Stimulated activated CD4-positive, alpha-beta T cell treated with anti-CD3 and anti-CD28 coated beads, Interleukin-4, amount 100 ng/mL, for 4 hours (primary cell): ENCODE results near the gene PROM2.

Experiments used
- DNase-seq, 2 experiments: peaks; one replicate each; pipeline ENCODE4 v3.0.0-alpha.2; 2020

The PROM2 gene

DNA sequence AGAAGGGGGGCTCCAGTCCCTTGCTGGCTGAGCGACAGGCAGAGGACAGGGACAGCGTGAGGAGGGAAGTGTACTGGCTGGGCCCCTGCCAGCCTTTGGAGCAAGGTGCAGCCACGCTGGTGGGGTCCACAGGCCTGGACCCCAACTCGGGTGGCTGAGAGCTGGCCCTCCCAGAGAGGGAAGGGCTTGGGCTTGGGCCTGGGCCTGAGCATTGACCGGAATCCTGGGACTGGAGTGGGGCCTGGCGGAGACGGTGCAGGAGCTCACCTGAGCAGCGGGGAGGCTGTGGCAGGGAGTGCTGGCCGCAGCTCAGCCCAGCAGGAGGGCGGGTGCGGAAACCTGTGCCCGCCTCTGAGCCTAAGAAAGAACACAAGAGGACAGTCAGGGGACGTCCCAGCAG, 50.8 kb downstream of the PROM2 start:
- DNase-seq, result no peak

DNA sequence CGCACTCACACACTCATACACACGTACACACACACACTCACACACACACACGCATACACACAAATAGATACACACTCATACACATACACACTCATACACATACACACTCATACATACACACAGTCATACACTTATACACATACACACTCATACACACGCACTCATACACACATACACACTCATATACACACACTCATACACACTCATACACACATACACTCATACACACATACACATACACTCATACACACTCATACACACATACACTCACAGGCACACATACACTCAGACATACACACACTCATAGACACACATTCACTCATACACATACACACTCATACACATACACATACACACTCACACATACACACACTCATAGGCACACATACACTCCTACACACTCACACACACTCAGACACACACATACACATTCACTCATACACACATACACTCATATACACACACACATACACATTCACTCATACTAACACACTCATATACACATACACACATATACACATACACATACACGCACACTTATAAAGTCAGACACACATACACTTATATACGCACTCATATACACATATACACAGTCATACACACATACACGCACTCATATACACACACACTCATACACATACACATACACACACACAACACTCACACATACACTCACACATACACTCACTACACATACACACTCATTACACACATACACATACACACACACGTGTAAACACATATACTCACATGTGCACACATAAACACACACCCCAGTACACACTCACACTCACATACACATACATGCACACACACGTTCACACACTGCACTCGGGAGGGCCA, 51.6 kb downstream of the PROM2 start:
- DNase-seq, result no peak

DNA sequence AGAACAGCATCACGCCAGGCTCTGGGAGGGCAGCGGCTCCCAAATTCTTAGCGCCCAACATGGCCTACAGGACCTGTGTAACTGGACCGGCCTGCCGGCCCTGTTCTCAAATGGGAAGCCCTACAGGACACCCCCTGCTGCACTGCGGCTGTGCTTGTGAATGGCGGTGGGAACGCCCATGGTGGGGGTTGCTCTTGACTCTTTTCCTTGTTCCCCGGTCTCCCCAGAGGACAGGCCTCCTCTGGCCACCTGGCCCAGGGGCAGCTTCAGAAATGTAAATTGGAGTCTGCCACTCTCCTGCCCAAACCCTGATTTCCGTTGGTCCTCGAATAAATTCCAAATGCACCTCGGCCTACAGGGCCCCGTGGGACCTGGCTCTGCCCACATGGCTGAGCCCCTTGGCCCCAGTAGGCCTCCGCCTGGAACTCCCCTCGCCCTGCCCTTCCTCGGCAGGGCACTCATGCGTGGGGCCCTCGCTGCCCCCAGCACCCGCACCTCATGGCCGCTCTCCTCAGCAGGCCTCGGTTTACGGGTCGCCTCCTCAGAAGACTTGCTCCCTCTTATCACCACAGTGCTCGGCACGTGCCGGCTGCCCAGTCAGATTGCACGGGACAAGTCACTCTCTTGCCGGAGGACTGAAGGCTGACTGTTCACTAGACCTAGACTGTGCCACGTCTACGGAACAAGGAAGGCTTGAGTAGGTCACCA, 52.3 kb downstream of the PROM2 start:
- no peak for DNase-seq

DNA sequence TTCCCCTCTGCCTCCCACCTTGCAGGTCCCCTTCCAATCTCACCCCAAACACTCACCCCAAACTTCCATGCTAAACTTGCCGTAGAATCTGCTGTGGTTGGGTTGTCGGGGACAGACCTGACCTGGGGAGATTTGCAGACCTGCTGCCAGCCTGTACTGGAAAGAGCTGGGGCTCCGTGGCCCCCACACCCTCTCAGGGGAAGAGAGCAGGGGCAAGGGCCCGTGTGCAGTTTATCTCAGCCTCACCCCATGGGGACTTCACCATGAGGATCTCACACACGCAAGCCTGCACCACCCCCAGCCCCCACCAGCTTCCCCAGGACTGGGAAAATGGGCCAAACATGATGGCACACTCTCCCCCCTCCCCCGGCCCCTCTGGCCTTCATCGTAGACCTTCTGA, 53.6 kb downstream of the PROM2 start:
- no peak for DNase-seq

DNA sequence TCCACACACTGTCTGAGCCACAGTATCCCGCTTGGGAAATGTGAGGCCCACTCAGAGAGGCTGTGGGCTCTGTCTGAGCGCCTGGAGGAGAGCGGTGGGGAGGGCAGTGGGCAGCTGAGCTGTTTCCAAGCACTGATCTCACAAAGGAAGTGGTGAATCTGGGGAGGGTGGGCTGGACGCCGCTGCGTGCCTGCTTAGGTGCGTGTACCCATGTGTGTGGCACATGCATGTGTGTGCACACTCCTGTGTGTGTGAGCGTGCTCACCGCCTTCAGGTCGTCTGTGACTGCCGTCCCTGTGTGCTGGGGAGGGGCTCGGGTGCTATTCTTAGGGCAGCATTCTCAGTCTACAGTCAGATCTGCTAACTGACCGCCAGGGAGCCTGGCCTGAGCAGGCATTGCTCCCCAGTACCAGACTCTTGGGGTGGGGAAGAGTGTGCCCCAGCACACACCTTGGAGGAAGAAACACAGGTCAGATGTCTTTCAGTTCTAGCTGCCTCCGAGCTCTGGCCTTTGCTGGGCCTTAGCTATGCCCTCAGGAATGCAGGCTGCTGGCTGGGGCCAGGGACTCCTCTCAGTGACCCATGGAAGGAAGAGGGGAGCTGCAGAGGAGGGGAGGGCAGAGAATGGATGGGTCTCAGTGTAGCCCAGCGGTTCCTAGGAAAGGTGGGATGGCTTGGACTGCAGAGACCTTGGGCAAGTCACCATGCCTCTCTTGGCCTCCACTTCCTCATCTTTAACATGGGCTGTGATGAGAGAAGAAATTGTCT, 54.3 kb downstream of the PROM2 start:
- no peak for DNase-seq

DNA sequence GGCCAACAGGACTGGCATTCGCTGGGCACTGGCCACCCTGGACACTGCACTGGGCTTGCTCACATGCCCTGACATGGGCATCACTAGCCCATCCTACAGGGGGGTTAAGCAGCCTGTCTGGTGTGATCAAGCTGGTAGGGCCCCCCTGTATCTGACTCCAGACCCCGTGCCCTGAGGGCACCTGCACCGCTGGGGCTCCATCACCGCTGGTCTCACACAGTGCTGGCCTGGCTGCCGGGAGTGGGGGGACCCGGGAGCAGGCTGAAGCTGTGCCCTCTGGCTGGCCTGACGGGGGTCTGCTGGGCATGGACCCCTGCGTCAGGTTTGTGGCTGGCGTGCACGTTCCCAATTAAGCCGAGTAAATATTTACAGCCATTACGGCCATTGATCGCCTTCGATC, 55.2 kb downstream of the PROM2 start:
- DNase-seq, result no peak

DNA sequence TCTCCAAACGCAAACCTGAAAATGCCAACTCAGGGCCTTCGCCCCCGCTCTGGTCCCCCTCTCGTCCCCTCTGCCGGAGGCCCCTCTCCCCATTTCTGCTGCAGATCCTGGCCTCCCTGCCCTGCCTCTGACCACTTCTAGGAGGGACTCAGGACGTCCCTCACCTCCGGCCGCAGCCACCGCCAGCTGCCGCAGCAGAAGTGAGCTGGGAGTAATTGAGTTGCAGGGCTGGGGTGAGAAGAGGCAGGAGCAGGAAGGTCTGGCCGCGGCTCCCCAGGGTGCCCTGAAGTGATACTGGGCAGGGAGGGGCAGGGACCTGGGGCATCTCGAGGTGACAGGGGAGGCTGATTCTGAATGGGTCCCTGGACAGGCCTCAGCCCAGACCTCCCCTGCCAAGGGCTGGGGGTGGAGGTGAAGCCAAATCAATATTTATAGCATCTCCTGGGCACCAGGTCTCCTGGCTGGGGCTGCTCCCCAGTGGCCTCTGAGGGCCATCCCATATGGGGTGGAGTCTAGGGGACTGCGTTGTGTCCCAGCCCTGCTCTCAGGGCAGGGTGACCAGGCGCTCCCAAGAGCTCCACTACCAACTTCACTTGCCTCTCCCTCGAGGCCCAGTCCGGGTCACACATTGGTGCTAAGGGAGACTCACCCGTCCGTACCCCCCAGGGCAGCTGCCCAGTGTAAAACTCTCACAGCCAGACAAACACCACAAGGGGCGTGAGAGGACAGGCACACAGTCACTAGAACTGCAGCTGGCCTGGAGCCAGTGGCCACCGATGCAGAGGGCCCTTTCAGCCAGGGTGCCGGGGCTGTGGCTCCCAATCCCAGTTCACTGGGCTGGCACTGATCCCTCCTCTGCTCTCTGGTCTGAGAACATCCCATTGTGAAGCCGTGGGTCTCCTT, 55.9 kb downstream of the PROM2 start:
- no peak for DNase-seq

DNA sequence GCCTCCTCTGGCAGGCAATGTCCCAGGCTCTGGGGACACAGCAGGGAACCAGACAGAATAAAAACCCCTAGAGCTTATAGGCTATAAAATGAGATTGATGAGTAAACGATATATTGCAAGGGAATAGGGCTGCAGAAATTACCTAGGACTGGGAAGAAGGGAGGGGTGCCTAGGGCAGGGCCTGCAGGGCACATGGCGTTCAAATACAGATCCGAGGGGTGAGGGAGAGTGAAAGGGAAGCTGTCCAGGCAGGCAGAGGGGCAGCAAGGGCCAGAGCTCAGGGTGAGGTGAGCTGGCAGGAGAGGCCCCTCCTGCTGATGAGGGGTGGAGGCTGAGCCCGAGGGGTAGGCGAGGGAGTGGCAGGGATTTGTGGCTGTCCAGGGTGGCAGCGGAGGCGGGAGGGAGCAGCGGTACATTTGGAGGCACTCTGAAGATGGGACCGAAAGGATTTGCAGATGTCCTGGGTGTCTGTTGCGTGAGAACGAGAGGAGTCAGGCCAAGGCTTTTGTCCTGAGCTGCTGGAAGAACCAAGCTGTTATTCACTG, 56.6 kb downstream of the PROM2 start:
- no peak for DNase-seq

DNA sequence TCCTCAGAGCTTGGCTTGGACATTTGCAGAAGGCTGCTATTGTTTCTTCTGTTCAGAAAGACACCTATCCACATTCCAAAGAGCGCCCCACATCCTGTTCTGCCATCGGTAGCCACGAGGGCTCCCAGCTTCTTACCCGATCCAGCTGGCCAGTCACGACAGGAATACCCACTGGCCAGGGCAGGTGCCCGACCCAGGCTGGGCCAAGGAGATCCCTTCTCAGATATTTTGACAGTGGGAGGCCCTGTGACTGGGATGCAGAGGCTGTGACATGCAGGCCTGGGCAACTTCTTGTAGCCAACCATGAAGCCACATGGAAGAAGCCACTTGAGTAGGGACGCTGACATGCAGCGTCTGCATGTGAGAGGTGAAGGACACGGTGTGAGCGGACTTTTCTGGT, 57.4 kb downstream of the PROM2 start:
- no peak for DNase-seq

DNA sequence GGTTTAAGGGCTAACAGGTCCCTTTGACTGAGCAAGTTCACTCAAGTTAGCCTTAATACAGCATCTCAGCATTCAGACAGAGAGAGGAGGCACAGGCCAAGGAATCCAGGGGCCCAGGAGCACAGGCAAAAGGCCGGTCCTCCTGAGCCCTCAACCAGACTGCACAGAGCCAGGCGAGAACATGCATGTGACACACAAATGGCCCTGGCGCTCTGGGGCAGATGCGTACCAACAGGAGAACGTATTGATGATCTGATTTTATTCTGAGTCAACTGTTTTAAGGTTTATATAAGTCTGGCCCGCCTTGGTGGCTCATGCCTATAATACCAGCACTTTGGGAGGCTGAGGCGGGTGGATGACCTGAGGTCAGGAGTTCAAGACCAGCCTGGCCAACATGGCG, 57.8 kb downstream of the PROM2 start:
- DNase-seq, result no peak

DNA sequence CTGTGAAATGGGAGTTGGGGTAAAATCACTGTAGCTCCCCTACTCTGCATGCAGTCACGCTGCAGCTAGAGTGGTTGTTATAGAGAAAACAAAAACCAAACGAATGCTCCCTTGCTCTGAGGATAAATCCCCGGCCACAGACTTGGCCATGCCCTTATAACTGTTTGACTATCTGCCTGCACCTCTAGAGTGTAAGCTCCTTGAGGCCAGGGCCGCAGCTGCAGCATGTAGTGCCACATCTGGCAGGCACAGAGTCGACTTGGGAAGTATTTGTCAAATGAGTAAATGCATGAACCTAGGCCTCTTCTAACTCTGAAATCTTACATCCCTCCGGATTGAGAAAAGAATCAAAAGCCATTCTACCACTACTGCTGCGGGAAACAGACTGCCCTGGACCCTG, 58.8 kb downstream of the PROM2 start:
- no peak for DNase-seq

DNA sequence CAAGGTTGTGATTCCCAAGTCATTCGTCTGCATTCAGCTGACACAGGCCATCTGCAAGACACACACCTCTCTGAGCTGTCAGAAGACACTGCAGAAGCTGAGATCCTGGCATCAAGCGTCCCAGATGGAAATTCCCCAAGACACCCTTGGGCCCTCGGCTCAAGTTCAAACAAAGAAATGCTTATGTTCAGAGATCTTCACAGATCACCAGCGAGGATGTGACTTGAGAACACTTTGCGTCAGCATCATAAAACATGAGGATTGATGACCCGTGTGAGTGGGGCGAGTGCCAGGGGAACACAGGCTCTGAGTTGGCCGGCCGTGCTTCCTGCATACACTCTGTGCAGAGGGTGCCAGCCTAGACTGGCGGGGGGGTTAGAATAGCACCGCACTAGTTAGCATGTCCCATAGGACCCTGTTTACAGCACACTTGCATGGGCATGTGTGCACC, 59.7 kb downstream of the PROM2 start:
- DNase-seq, result no peak

DNA sequence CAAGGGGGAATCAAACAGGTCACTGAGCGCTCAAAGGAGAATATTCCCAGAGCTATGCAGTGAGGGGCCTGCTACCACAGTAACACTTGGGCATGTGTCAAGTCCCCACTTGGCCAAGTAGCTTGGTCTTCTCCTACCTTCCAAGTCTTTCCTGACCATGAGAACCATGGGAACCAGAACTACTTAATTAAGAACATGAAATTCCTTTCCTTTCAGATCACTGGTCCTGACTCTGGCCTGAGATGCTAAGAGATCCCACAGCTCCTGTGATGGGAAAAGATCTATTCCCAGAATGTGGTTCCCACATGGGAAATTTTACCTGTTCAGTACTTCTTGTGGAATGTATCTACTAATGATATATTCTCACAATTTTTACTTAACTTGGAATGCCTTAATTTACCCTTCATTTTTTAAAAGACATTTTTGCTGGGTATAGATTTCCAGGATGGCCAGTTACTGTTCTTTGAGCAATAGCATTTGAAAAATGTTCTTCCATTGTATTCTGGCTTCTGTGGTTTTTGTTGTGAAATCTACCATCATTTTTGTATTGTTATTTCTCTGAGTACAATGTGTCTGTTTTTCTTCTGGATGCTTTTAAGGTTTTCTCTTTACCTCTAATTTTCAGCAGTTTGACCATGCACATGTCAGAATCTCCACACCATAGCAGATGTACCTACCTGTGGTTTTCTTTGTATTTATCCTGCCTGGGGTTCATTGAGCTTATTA, 60.8 kb downstream of the PROM2 start:
- no peak for DNase-seq

DNA sequence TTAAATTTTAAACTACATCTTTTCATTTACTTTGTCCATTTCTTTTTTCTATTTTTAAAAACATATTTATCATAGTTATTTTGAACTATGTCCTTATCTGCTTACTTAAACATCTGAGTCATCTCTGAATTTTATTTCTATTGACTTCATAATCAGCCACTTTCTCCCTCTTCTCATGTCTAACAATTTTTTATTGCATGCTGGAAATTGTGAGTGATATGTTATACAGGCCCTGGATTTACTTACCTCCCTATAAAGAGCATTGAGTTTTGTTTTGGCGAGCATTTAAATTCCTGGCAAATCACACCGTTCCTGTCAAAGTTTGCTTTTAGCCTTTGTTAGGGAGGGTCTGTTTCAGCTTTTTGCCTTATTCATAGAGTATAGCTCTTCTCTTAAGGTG, 62.2 kb downstream of the PROM2 start:
- DNase-seq, result no peak

DNA sequence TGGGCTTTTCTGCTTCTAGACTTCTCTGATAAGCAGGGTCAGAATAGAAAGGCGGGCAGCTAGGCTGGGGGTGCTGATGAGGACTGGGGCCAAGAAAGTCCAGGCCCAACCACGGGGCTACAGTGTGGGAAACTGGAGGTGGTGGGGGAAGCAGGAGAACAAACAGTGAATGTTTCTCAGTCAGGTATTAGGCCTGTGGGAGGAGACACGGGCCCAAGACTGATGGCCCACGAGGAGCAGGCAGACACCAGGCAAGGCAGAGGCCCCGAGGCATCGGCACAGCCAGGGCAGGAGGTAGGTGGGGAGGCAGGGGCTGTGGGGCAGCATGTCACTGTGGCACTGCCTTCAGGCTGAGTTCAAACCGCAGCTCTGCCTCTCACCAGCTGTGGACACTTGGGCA, 63.6 kb downstream of the PROM2 start:
- DNase-seq, result no peak
